GM13977 (cell line): Measurements from ENCODE around the gene KLHL7.
"Not testable (repeated sequence)": the region's sequence is repeated elsewhere in the genome, so short reads cannot be mapped to it uniquely, and the experiment has no call there.

Source experiments
- DNase-seq: peaks from one replicate; pipeline ENCODE4 v3.0.0; 2012; ENCODE audit warnings: low spot score
- CTCF ChIP-seq: IDR thresholded peaks from 2 replicates; pipeline ENCODE4 v1.5.1; 2012; ENCODE audit warnings: mild to moderate bottlenecking, control low read depth; ENCODE audit not compliant: insufficient read depth; ENCODE audit errors: extremely low read depth, missing control alignments
- in situ Hi-C: fragments of 300-500 bp; cut with MboI; formaldehyde crosslinking; loops from one replicate; pipeline ENCODE4 v1.12.0; 2022; ENCODE audit warnings: low sequenced_read_pairs, low pct_unique_long_range_greater_than_20kb, mixed read lengths, inconsistent platforms; ENCODE audit not compliant: unreplicated experiment

Gene KLHL7

GRCh38 chr7:23115991-23116390 is 10.4 kb downstream of the KLHL7 start:
- in situ Hi-C loops = no loop called here
- no peak for DNase-seq
- TF ChIP-seq CTCF = no peak

- TF ChIP-seq CTCF = no peak
- in situ Hi-C loops = no loop called here
- DNase-seq = no peak
Observed at GRCh38 chr7:23117841-23118240, 12.3 kb downstream of the KLHL7 start.

- no peak for DNase-seq
- no peak for TF ChIP-seq CTCF
- in situ Hi-C loops = no loop called here
Observed at GRCh38 chr7:23120106-23120505, 14.5 kb downstream of the KLHL7 start.

- no peak for DNase-seq
- in situ Hi-C loops = no loop called here
- TF ChIP-seq CTCF = no peak
Observed at GRCh38 chr7:23121165-23121564, 15.6 kb downstream of the KLHL7 start.

- in situ Hi-C loops = no loop called here
- no peak for DNase-seq
- TF ChIP-seq CTCF = no peak
Observed at GRCh38 chr7:23123007-23123406, 17.4 kb downstream of the KLHL7 start.

GRCh38 chr7:23123465-23123864 is 17.9 kb downstream of the KLHL7 start:
- no peak for DNase-seq
- in situ Hi-C loops = no loop called here
- TF ChIP-seq CTCF = no peak

GRCh38 chr7:23129036-23129435 is 23.5 kb downstream of the KLHL7 start:
- in situ Hi-C loops = no loop called here
- TF ChIP-seq CTCF = no peak
- no peak for DNase-seq

- in situ Hi-C loops, DNase-seq: not testable (repeated sequence)
Observed at GRCh38 chr7:23131799-23132198, 26.2 kb downstream of the KLHL7 start.
